HG02588 (cell line): Measurements from ENCODE around the gene CIP2A.

Experiments used
- ATAC-seq: cut with Tn5 transposase; IDR thresholded peaks from one replicate; pipeline ENCODE4 v1.9.1; 2021; ENCODE audit warnings: mild to moderate bottlenecking, moderate library complexity; ENCODE audit not compliant: unreplicated experiment

CIP2A gene

DNA sequence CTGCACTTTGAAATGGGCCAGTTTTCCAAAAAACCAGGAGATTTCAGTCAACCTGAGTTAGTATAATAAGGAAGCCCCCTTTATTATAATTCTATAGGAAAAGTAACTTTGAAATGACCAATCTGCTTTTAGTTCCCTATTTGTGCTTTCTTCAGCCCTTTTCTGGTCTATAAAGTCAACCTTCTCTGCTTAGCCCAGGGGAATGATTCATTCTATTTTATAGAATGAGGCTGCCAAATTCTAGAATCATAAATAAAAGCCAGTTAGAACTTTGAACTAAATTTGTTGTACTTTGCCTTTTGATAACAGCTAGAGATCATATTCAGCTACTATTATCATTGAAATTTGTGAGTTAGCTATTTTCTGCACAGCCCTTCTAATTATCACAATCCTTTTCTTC, 24.7 kb downstream of the CIP2A start:
- no peak for ATAC-seq

- no peak for ATAC-seq
Observed at GRCh38 chr3:108562565-108562964, 26.7 kb downstream of the CIP2A start.

GRCh38 chr3:108555966-108556581, 33.2 kb downstream of the CIP2A start:
- ATAC-seq = no peak

DNA sequence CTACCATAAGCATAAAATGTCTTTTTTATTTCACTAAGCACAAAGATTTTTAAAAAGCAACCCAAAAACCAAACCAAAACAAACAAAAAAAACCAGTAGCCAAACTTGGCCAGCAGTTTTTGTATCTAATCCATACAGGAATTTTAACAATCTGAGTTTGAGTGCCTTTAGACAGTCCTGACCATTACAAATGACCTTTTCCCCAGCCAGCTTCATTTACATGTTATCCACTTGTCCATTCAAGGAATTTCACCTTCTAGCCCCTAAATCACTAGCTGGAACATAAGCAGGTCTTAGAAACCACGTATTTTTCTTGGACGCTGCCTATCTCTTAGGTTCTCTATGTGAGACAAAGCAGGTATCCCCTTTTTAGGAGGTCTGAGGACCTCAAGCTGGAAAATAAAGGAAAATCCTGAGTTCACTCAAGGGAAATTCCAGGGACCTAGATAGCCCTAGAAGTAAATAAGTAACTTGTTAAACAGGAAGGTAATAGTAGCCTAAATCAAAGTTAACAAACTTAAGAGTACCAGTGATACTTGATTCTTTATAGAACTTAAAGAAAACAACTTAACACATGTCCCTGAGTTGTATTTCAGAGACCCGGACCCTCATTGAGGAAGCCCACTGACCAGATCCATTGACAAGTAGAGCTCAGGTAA, 34.2 kb downstream of the CIP2A start:
- no peak for ATAC-seq

- no peak for ATAC-seq
Observed at GRCh38 chr3:108554229-108554628, 35.0 kb downstream of the CIP2A start.

DNA sequence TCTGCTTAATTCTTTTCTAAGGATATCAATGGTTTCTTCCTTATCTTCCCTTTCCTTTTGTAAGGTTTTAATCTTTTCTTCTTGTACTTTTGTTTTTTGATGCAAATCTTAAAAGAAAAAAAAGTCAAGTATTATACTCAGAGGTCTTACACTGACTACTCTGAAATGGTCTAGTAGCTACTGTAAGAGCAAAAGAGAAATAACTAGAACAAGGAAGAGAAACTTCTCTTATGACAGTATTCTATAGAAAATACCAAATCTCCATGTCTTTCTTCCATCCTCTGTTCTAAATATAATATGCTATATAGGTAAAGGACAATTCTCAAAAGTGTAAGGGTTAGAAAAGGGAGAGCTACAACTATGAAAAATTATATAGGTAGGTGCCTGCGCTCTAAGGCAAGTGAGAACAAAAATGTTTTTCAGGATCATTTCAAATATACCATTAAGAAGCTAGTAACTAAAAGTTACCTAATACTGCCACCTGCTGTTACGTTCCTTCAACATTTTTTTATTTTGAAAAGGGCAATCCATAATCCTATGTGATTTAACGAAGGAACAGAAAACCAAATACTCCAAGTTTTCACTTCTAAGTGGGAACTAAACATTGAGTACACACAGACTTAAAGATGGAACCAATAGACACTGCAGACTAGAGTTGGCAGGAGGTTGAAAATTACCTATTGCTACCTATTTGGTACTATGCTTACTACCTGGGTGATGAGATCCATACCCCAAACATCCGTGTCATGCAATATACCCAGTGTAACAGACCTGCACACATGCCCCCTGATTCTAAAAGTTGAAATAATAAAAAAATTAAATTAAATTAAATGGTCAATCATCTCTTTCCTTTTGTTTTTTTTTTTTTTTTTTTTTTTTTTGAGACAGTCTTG, 36.7 kb downstream of the CIP2A start:
- peak; percentile 53 for ATAC-seq

- no peak for ATAC-seq
Observed at GRCh38 chr3:108548886-108549285, 40.4 kb downstream of the CIP2A start.

GRCh38 chr3:108548304-108548703, 40.9 kb downstream of the CIP2A start:
- no peak for ATAC-seq

- ATAC-seq = peak; percentile 60
Observed at GRCh38 chr3:108546692-108547091, 42.5 kb downstream of the CIP2A start.

DNA sequence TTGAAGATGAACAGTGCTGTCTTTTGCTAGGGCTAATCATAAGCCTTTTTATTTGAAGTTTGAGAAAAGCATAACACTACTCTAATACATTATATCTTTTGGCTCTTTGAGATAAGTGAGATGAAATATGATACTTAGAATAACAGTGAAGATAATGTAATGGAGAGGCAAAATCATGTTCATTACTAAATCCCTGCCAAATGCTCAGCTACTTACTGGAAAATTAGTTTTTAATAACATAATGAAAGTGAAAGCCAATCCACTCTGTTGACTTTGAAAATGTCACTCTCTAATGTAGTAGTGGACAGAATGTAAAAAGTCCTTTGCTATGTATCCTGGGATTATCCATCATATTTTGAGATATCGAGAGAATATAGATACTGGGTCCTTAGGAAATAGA, 43.0 kb downstream of the CIP2A start:
- peak; percentile 64 for ATAC-seq

- ATAC-seq = no peak
Observed at GRCh38 chr3:108538083-108538482, 51.2 kb downstream of the CIP2A start.

DNA sequence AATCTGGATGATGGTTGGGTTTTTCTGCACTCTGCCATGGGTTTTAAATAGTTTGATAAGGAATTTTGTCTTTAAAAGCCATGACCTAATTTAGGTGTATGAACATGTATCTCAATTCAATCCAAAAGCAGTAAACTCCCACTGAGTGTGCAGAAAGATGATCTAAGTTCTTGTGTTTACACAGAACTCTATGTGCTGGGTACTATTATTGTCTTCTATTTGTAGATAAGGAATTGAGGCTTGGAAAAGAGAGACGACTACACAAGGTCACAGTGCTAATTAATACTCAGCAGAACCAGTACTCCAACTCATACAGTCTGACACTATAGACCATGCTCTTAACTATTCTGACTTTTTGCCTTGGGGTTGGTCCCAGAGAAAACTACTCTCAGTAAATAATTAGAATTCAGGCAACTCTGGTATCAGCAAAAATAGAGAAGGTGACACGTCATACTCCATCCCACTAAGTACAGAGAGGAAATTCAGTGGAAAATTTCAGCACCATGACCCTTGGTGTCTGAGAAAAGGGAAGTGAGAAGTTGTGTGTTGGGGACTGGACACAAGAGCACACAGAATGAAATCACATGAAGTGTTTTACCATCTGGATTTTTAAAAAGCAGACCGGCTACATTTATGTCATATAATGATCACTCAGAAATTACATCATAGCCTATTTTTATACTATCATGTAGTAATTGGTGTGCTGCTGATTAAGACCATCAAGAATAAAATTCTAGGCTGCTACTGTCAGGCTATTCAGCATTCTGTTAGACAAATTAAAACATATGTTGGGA, 60.6 kb downstream of the CIP2A start:
- ATAC-seq = peak; percentile 97

DNA sequence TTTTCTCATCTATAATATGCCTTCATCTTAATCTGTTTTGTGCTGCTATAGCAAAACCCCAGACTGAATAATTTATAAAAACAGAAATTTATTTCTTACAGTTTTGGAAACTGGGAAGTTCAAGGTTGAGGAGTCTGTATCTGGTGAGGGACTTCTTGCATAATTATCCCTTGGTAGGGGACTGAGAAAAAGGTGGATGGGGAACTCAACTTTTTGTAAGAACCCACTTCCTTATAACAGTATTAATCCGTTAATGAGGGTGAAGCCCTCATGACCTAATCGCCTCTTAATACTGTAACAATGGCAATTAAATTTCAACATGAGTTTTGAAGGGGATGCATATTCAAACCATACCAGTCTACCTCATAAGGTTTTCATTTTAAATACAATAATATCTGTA, 61.4 kb downstream of the CIP2A start:
- ATAC-seq = no peak

DNA sequence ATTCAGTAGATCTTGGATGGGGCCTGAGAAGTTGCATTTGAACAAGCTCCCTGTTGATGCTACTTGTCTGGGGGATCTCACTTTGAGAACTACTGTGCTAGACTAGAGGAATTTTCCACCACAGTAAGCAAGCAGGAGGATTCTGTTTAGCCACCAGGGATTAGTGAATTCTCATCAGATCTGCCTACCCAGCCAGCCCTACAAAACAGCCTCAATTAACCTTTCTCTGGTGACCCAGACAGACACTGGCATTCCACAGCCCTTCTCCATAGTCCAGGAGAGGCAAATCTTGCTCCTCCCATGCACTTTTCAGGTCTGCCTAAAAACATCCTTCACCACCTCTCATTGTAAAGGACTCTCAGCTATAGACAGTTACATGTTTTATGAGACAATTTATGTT, 62.1 kb downstream of the CIP2A start:
- ATAC-seq = no peak

DNA sequence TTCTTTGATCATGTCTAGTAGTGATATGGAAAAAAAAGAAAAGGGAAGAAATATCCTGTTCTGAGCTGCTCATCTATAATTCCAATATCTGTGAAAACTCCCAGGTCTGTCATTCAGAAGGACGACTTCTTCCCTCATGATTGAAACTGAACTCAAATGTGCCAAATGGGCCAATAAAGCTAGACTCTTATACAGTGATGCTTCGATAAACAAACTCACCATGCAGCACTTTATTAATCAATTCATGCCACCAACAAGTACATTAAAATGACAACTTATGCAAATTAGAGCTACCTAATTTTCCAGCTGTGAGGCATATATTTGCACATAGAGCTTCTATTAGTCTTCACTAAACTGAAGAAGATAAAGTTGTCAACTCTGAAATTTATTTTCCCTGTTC, 63.3 kb downstream of the CIP2A start:
- ATAC-seq = no peak

DNA sequence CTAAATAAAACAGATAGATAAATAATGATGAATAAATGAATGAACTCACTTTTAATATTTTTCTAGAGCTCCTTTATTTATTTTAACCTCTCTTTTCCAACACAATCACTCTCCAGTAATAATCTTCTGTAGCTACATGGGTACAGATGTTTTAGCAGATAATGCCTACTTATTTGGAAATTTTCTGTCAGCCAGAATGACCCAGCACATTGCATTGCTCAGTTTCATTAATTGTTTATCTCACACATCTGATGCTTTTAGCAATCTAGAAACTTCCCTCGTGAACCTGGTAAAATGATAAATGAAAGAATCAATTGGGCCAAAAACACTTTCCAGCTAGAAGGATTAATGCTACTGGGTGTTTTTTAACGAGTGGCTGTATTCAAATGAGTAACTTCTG, 64.0 kb downstream of the CIP2A start:
- ATAC-seq = no peak

GRCh38 chr3:108524537-108524936, 64.7 kb downstream of the CIP2A start:
- no peak for ATAC-seq

GRCh38 chr3:108518895-108519294, 70.3 kb downstream of the CIP2A start:
- no peak for ATAC-seq

- no peak for ATAC-seq
Observed at GRCh38 chr3:108516881-108517280, 72.4 kb downstream of the CIP2A start.

- ATAC-seq = no peak
Observed at GRCh38 chr3:108513961-108514360, 75.3 kb downstream of the CIP2A start.

- no peak for ATAC-seq
Observed at GRCh38 chr3:108512671-108513070, 76.6 kb downstream of the CIP2A start.
